Astrocyte (in vitro differentiated cells and primary cell): Measurements from ENCODE around the gene CHMP2A. TPM values are rescaled to one million over a fixed set of nuclear protein-coding genes. Genes with fewer than 3 reads are reported as not detected.

Source experiments
- DNase-seq: peaks from one replicate; pipeline ENCODE4 v3.0.0-alpha.2; 2010; ENCODE audit warnings: low read depth
- FAIRE-seq: peaks from 2 replicates; lab custom pipeline; 2011; peaks lifted over from hg19 to GRCh38; lab: Jason Lieb, UNC
- H2AFZ ChIP-seq: 2 replicates; pipeline ENCODE4 v1.6.0; 2012; ENCODE audit warnings: low read depth, low read length, inconsistent platforms
- H3K27ac ChIP-seq: 2 replicates; pipeline ENCODE4 v1.5.1; 2011; ENCODE audit warnings: low read depth, low read length, inconsistent platforms
- H3K27me3 ChIP-seq: 2 replicates; pipeline ENCODE4 v1.6.0; 2011; ENCODE audit warnings: low read length, inconsistent platforms; ENCODE audit not compliant: insufficient read depth
- H3K36me3 ChIP-seq: 2 replicates; pipeline ENCODE4 v1.5.1; 2011; ENCODE audit warnings: low read length, inconsistent platforms; ENCODE audit not compliant: insufficient read depth
- H3K4me1 ChIP-seq: 2 replicates; pipeline ENCODE4 v1.5.1; 2011; ENCODE audit warnings: low read length, inconsistent platforms; ENCODE audit not compliant: insufficient read depth
- H3K4me2 ChIP-seq: 2 replicates; pipeline ENCODE4 v1.6.0; 2012; ENCODE audit warnings: low read length, inconsistent platforms
- H3K4me3 ChIP-seq: 2 replicates; pipeline ENCODE4 v1.5.1; 2011; ENCODE audit warnings: low read depth, mild to moderate bottlenecking, low read length, inconsistent platforms; ENCODE audit not compliant: insufficient read depth
- H3K79me2 ChIP-seq: 2 replicates; pipeline ENCODE4 v1.6.0; 2012; ENCODE audit warnings: mild to moderate bottlenecking, low read length, inconsistent platforms; ENCODE audit not compliant: insufficient read depth
- H3K9ac ChIP-seq: 2 replicates; pipeline ENCODE4 v1.6.0; 2012; ENCODE audit warnings: mild to moderate bottlenecking, low read length, inconsistent platforms
- H3K9me3 ChIP-seq: 2 replicates; pipeline ENCODE4 v1.5.1; 2012; ENCODE audit warnings: low read depth, mild to moderate bottlenecking, low read length, inconsistent platforms; ENCODE audit not compliant: insufficient read depth
- H4K20me1 ChIP-seq: 2 replicates; pipeline ENCODE4 v1.6.0; 2012; ENCODE audit warnings: low read length, inconsistent platforms; ENCODE audit not compliant: insufficient read depth
- H3K27ac Mint-ChIP-seq: one replicate; pipeline ENCODE4 v1.8.0; 2021; ENCODE audit warnings: mild to moderate bottlenecking, mixed read lengths; ENCODE audit not compliant: unreplicated experiment
- H3K27me3 Mint-ChIP-seq: one replicate; pipeline ENCODE4 v1.8.0; 2021; ENCODE audit warnings: low read depth, mixed read lengths; ENCODE audit not compliant: unreplicated experiment
- H3K36me3 Mint-ChIP-seq: one replicate; pipeline ENCODE4 v1.8.0; 2021; ENCODE audit warnings: low read depth, mixed read lengths; ENCODE audit not compliant: unreplicated experiment
- H3K4me1 Mint-ChIP-seq: one replicate; pipeline ENCODE4 v1.8.0; 2021; ENCODE audit warnings: low read depth, mixed read lengths; ENCODE audit not compliant: unreplicated experiment
- H3K4me3 Mint-ChIP-seq: one replicate; pipeline ENCODE4 v1.8.0; 2021; ENCODE audit warnings: mild to moderate bottlenecking, moderate library complexity, mixed read lengths; ENCODE audit not compliant: unreplicated experiment
- H3K9me3 Mint-ChIP-seq: one replicate; pipeline ENCODE4 v1.8.0; 2021; ENCODE audit warnings: mild to moderate bottlenecking, mixed read lengths; ENCODE audit not compliant: unreplicated experiment
- EZH2 ChIP-seq: IDR thresholded peaks from 2 replicates; pipeline ENCODE4 v1.6.1; 2012; ENCODE audit warnings: mild to moderate bottlenecking, low read length, inconsistent platforms; ENCODE audit not compliant: insufficient read depth
- total RNA-seq: library from RNA; stranded (reverse); gene quantifications from 2 replicates; pipeline ENCODE4 v1.2.1, GENCODE V29; 2021
- TF ChIP-seq, protein P1 (sequence below): IDR thresholded peaks from 2 replicates; pipeline ENCODE4 v1.5.1; 2011; ENCODE audit warnings: low read depth, mild to moderate bottlenecking, inconsistent platforms, low read length, moderate library complexity; ENCODE audit not compliant: insufficient read depth

CHMP2A gene
- total RNA-seq, 1 donor from 2014 or later: 71.3 TPM

GRCh38 chr19:58563034-58563573, 8.2 kb upstream of the CHMP2A start:
- peak overlapping the region; percentile 46 for H3K4me3 ChIP-seq
- H3K36me3 ChIP-seq: no peaks in the 10 kb centered on the region

GRCh38 chr19:58562122-58563033, 7.5 kb upstream of the CHMP2A start:
- FAIRE-seq (no peak), DNase-seq (peak; percentile 44)
- Histone ChIP-seq H3K9me3 (no peaks in the 10 kb centered on the region), H3K79me2 (peaks cover 11% of the 10 kb centered on the region), H3K4me3 (peak overlapping the region; percentile 46), H3K27me3 (peaks cover 10% of the 10 kb centered on the region), H4K20me1 (peaks cover 15% of the 10 kb centered on the region), H3K4me2 (peak overlapping the region; percentile 78), H3K4me1 (peaks cover 28% of the 10 kb centered on the region), H3K27ac (no peak overlapping the region), H2AFZ (peak overlapping the region; percentile 18), H3K9ac (peak overlapping the region; percentile 46), H3K36me3 (no peaks in the 10 kb centered on the region)
- no peak overlapping the region for H3K4me3 Mint-ChIP-seq
- H3K36me3 Mint-ChIP-seq: peaks cover 7% of the 10 kb centered on the region
- H3K4me1 Mint-ChIP-seq: peaks cover 4% of the 10 kb centered on the region
- peaks cover 2% of the 10 kb centered on the region for H3K9me3 Mint-ChIP-seq
- no peak overlapping the region for H3K27ac Mint-ChIP-seq
- no peaks in the 10 kb centered on the region for H3K27me3 Mint-ChIP-seq
- TF ChIP-seq, protein P1, sequence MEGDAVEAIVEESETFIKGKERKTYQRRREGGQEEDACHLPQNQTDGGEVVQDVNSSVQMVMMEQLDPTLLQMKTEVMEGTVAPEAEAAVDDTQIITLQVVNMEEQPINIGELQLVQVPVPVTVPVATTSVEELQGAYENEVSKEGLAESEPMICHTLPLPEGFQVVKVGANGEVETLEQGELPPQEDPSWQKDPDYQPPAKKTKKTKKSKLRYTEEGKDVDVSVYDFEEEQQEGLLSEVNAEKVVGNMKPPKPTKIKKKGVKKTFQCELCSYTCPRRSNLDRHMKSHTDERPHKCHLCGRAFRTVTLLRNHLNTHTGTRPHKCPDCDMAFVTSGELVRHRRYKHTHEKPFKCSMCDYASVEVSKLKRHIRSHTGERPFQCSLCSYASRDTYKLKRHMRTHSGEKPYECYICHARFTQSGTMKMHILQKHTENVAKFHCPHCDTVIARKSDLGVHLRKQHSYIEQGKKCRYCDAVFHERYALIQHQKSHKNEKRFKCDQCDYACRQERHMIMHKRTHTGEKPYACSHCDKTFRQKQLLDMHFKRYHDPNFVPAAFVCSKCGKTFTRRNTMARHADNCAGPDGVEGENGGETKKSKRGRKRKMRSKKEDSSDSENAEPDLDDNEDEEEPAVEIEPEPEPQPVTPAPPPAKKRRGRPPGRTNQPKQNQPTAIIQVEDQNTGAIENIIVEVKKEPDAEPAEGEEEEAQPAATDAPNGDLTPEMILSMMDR: no peak
- TF ChIP-seq EZH2: peak; percentile 45

More at GRCh38 chr19:58563034-58563573, 8.2 kb upstream of the CHMP2A start:
- Histone ChIP-seq H3K9me3 (no peaks in the 10 kb centered on the region), H3K27me3 (peaks cover 10% of the 10 kb centered on the region), H3K27ac (no peak overlapping the region), H4K20me1 (peaks cover 8% of the 10 kb centered on the region), H3K9ac (peak overlapping the region; percentile 18), H2AFZ (no peak overlapping the region), H3K4me2 (peak overlapping the region; percentile 78), H3K4me1 (peaks cover 27% of the 10 kb centered on the region), H3K79me2 (peaks cover 4% of the 10 kb centered on the region)
- Mint-ChIP-seq H3K27me3 (no peaks in the 10 kb centered on the region), H3K27ac (no peak overlapping the region), H3K36me3 (peaks cover 7% of the 10 kb centered on the region), H3K4me1 (peaks cover 4% of the 10 kb centered on the region), H3K9me3 (peaks cover 2% of the 10 kb centered on the region), H3K4me3 (peak overlapping the region; percentile 20)
- no peak for TF ChIP-seq EZH2
- TF ChIP-seq, protein P1: no peak
- no peak for DNase-seq
- no peak for FAIRE-seq
